Lower leg skin (tissue), 3 donors: ENCODE data around the gene PEX13.

ENCODE experiments used
- CTCF ChIP-seq, 3 donors: fragments of 450-650 bp; IDR thresholded peaks; one replicate each; pipeline ENCODE4 v1.5.1; 2016; ENCODE audit warnings: antibody characterized with exemption in 3 of 3, mild to moderate bottlenecking in 3 of 3, moderate library complexity in 2 of 3
- POLR2A ChIP-seq, 2 donors: fragments of 450-650 bp; IDR thresholded peaks; one replicate each; pipeline ENCODE4 v1.6.1; 2016 to 2017; ENCODE audit warnings: antibody characterized with exemption in 2 of 2, mild to moderate bottlenecking in 1 of 2, moderate library complexity in 1 of 2

- TF ChIP-seq CTCF (IDR thresholded peaks at IDR 0.05) = no peak
- TF ChIP-seq POLR2A (IDR thresholded peaks at IDR 0.05) = no peak
Observed at GRCh38 chr2:61014763-61015162, 2.8 kb upstream of the PEX13 start.
